HepG2 (cell line): Measurements from ENCODE around the gene ASMT. TPM values are rescaled to one million over a fixed set of nuclear protein-coding genes. Genes with fewer than 3 reads are reported as not detected.

ENCODE experiments used
- ATAC-seq: fragments of 200-7000 bp; cut with Tn5 transposase; 3 replicates; pipeline ENCODE4 v1.9.1; 2020; ENCODE audit warnings: mild to moderate bottlenecking, moderate library complexity
- BruUV-seq: library from RNA; stranded (reverse); fragments of 400-500 nt; replicated peaks from 2 replicates; lab custom pipeline; 2021; lab: Mats Ljungman, UMichigan
- CTCF ChIA-PET: fragments of 300-600 bp; formaldehyde crosslinking; extraction: SDS; loops from one replicate; lab custom pipeline; 2021; ENCODE audit warnings: low total read pairs, inconsistent platforms, low intra/inter-chr PET ratio; lab: Yijun Ruan, JAX
- POLR2A ChIA-PET: fragments of 350-600 bp; sonication (Branson Sonifier 250); formaldehyde crosslinking; loops from one replicate; lab custom pipeline; 2020; ENCODE audit warnings: antibody characterized with exemption, inconsistent platforms; lab: Yijun Ruan, JAX
- DNase-seq: peaks from one replicate; pipeline ENCODE4 v3.0.0-alpha.2; 2015; ENCODE audit warnings: low spot score
- FAIRE-seq: peaks from 3 replicates; lab custom pipeline; 2011; peaks lifted over from hg19 to GRCh38; lab: Jason Lieb, UNC
- H2AFZ ChIP-seq: one replicate; pipeline ENCODE4 v1.6.1; 2011; ENCODE audit warnings: low read length, inconsistent platforms
- H3K27ac ChIP-seq: fragments of 300-600 bp; 3 replicates; pipeline ENCODE4 v1.8.0; 2011; ENCODE audit warnings: mixed run types, mild to moderate bottlenecking, mixed read lengths, low read length, inconsistent platforms; ENCODE audit not compliant: insufficient read depth; ENCODE audit errors: extremely low read length
- H3K27me3 ChIP-seq, 2 experiments: fragments of 200-600 bp in 1 of 2; 2 replicates in 1 of 2; 3 replicates in 1 of 2; pipeline versions ENCODE4 v1.6.0 to v1.8.0; 2011; ENCODE audit warnings: low read length in 2 of 2, mild to moderate bottlenecking in 2 of 2, moderate library complexity in 2 of 2, inconsistent platforms in 1 of 2; ENCODE audit not compliant: insufficient read depth in 2 of 2, control insufficient read depth in 1 of 2
- H3K36me3 ChIP-seq, 2 experiments: fragments of 200-600 bp in 1 of 2; replicated peaks in 1 of 2; 2 replicates in 1 of 2; 3 replicates in 1 of 2; pipeline versions ENCODE4 v1.5.1 to v1.8.0; 2011; ENCODE audit warnings: low read length in 2 of 2, inconsistent platforms in 1 of 2; ENCODE audit not compliant: insufficient read depth in 2 of 2, control insufficient read depth in 1 of 2
- H3K4me1 ChIP-seq: 2 replicates; pipeline ENCODE4 v1.5.1; 2012; ENCODE audit warnings: low read length, inconsistent platforms; ENCODE audit not compliant: insufficient read depth
- H3K4me2 ChIP-seq: 2 replicates; pipeline ENCODE4 v1.6.0; 2011; ENCODE audit warnings: low read depth, low read length, inconsistent platforms
- H3K4me3 ChIP-seq, 3 experiments: fragments of 200-600 bp in 1 of 3; sonication (generic), shearing (Covaris generic) in 1 of 3; replicated peaks in 1 of 3; 2 replicates each; pipeline ENCODE4 v1.5.1; 2011 to 2016; ENCODE audit warnings: low read length in 3 of 3, inconsistent platforms in 2 of 3, low read depth in 2 of 3, mild to moderate bottlenecking in 2 of 3, control low read depth in 1 of 3, mixed read lengths in 1 of 3; ENCODE audit not compliant: insufficient read depth in 1 of 3
- H3K79me2 ChIP-seq: one replicate; pipeline ENCODE4 v1.6.1; 2011; ENCODE audit warnings: low read length, inconsistent platforms; ENCODE audit not compliant: insufficient read depth
- H3K9ac ChIP-seq: 2 replicates; pipeline ENCODE4 v1.6.0; 2011; ENCODE audit warnings: mild to moderate bottlenecking, low read depth, low read length, inconsistent platforms; ENCODE audit not compliant: insufficient read depth
- H3K9me3 ChIP-seq: 2 replicates; pipeline ENCODE4 v1.5.1; 2012; ENCODE audit warnings: mild to moderate bottlenecking, low read length
- H4K20me1 ChIP-seq: 2 replicates; pipeline ENCODE4 v1.6.0; 2011; ENCODE audit warnings: inconsistent platforms, mild to moderate bottlenecking, low read length, moderate library complexity; ENCODE audit not compliant: insufficient read depth
- ASH2L ChIP-seq: fragments of 300-600, 200-600 bp; sonication (generic); IDR thresholded peaks from 2 replicates; pipeline ENCODE4 v1.7.0; 2017; ENCODE audit warnings: low read depth, mild to moderate bottlenecking, moderate library complexity, mixed read lengths, low read length; ENCODE audit not compliant: insufficient read length
- BCLAF1 ChIP-seq: fragments of 450-650 bp; IDR thresholded peaks from 2 replicates; pipeline ENCODE4 v1.6.1; 2017; ENCODE audit warnings: mild to moderate bottlenecking
- BRF2 ChIP-seq: sonication (generic); formaldehyde crosslinking; IDR thresholded peaks from 2 replicates; pipeline ENCODE4 v1.8.1; 2022; ENCODE audit warnings: mild to moderate bottlenecking, missing genetic modification reagents
- DNMT1 ChIP-seq: sonication (generic); formaldehyde crosslinking; IDR thresholded peaks from 2 replicates; pipeline ENCODE4 v1.5.1; 2020; ENCODE audit warnings: mild to moderate bottlenecking, missing genetic modification reagents
- E2F1 ChIP-seq: sonication (generic); formaldehyde crosslinking; IDR thresholded peaks from 2 replicates; pipeline ENCODE4 v1.5.0; 2020; ENCODE audit warnings: missing genetic modification reagents
- HMG20A ChIP-seq: IDR thresholded peaks from 2 replicates; pipeline ENCODE4 v1.6.1; 2016; ENCODE audit warnings: borderline replicate concordance
- MTF1 ChIP-seq: sonication (generic); formaldehyde crosslinking; IDR thresholded peaks from 2 replicates; pipeline ENCODE4 v1.5.0; 2020; ENCODE audit warnings: missing genetic modification reagents
- POLR2AphosphoS5 ChIP-seq: IDR thresholded peaks from 2 replicates; pipeline ENCODE4 v1.6.1; 2012; ENCODE audit warnings: low read depth, low read length
- SRY ChIP-seq: sonication (generic); formaldehyde crosslinking; IDR thresholded peaks from 2 replicates; pipeline ENCODE4 v1.8.0; 2022; ENCODE audit warnings: mild to moderate bottlenecking, missing genetic modification reagents
- TAF1 ChIP-seq: sonication (generic); formaldehyde crosslinking; IDR thresholded peaks from 2 replicates; pipeline ENCODE4 v1.4.0; 2020; ENCODE audit warnings: missing genetic modification reagents
- ZNF142 ChIP-seq: sonication (generic); formaldehyde crosslinking; IDR thresholded peaks from 2 replicates; pipeline ENCODE4 v1.4.0; 2020; ENCODE audit warnings: missing genetic modification reagents
- ZNF235 ChIP-seq: sonication (generic); formaldehyde crosslinking; IDR thresholded peaks from 2 replicates; pipeline ENCODE4 v1.8.1; 2023; ENCODE audit warnings: mild to moderate bottlenecking, missing genetic modification reagents, borderline replicate concordance
- WGBS: methylation state at CpG from one replicate; pipeline ENCODE4 v1.1.6; 2017; ENCODE audit warnings: low lambda C conversion rate; 5-methylcytosine and 5-hydroxymethylcytosine counted together
- in situ Hi-C: cut with HindIII; loops from 2 replicates; pipeline ENCODE4 v1.10.0; 2017; ENCODE audit warnings: low pct_unique_long_range_greater_than_20kb; ENCODE audit not compliant: extremely low pct_ligation_motif_present
- intact Hi-C: fragments of 100-400 bp; cut with micrococcal nuclease; formaldehyde crosslinking; loops from one replicate; pipeline ENCODE4 v1.10.0; 2022; ENCODE audit not compliant: unreplicated experiment
- polyA plus RNA-seq, 8 experiments: library from polyadenylated mRNA; depleted of rRNA in 3 of 8; stranded (reverse) in 7 of 8; unstranded in 1 of 8; fragments of >200 nt; fragmentation: Illumina TruSeq in 4 of 8; extraction: Trizol in 4 of 8; gene quantifications; 2 replicates each; pipeline versions ENCODE4 v1.2.1 to v1.2.3, GENCODE V29; 2011 to 2016; ENCODE audit warnings: low read depth in 4 of 8, missing spikeins in 1 of 8, mixed read lengths in 1 of 8; ENCODE audit not compliant: insufficient read depth in 1 of 8
- total RNA-seq, 5 experiments: library from RNA; depleted of rRNA; stranded (reverse); fragments of >200 nt; fragmentation: Illumina TruSeq; extraction: Trizol; gene quantifications; 2 replicates each; pipeline ENCODE4 v1.2.3, GENCODE V29; 2016; ENCODE audit warnings: low read depth in 1 of 5

Gene ASMT
- total and polyA plus RNA-seq, 2 of the 13 experiments (the other 11 are each of a cell fraction or from before 2014, with no cell fraction given), result 0.04 TPM; not detected in 1

GRCh38 chrX:1591863-1592469 is 22.9 kb upstream of the ASMT start:
- H3K4me1 ChIP-seq, result peaks cover 23% of the 10 kb centered on the region
- no TSS peak for BruUV-seq
- H3K27ac ChIP-seq, result peak overlapping the region; percentile 78
- CTCF ChIA-PET, result no interaction called here
- H3K9ac ChIP-seq, result peak overlapping the region; percentile 95
- H3K27me3 ChIP-seq, result no peaks in the 10 kb centered on the region; a peak in 1 of 5 replicates
- H3K79me2 ChIP-seq, result peaks cover 41% of the 10 kb centered on the region
- 0% methylated on average over 17 of the region's 35 CpGs for WGBS
- intact Hi-C loops (no loop called here), in situ Hi-C loops (no loop called here)
- no peak for DNase-seq
- peaks cover 16 to 34% of the 10 kb centered on the region in 2 experiments for H3K36me3 ChIP-seq
- peak; percentile 31 for ATAC-seq
- no peak for FAIRE-seq
- POLR2A ChIA-PET, result no interaction called here
- no peaks in the 10 kb centered on the region for H3K9me3 ChIP-seq
- H3K4me3 ChIP-seq, result peak overlapping the region; percentile 93 to 100 (median 99)
- H4K20me1 ChIP-seq, result peaks cover 27% of the 10 kb centered on the region; the same call in 1 of the 2 replicates
- H3K4me2 ChIP-seq, result peak overlapping the region; percentile 94
- no peak overlapping the region for H2AFZ ChIP-seq
- TF ChIP-seq POLR2AphosphoS5 (peak; percentile 13; the same call in 1 of the 2 replicates), SRY (CRISPR knock-in tag) (0 out of 2 replicates have a peak, but pooled peaks have one; percentile 33), ASH2L (peak; percentile 28), E2F1 (CRISPR knock-in tag) (no peak), ZNF235 (CRISPR knock-in tag) (no peak), HMG20A (CRISPR knock-in tag) (no peak), DNMT1 (CRISPR knock-in tag) (no peak), BRF2 (CRISPR knock-in tag) (no peak), BCLAF1 (no peak), ZNF142 (no peak), MTF1 (CRISPR knock-in tag) (no peak), TAF1 (CRISPR knock-in tag) (peak; percentile 28; the same call in 1 of the 2 replicates)
